GM18951 (cell line): ENCODE results near the gene SCAPER.
"Not testable (repeated sequence)": the region's sequence is repeated elsewhere in the genome, so short reads cannot be mapped to it uniquely, and the experiment has no call there.

Experiments used
- POLR2A ChIP-seq: IDR thresholded peaks from 4 replicates; pipeline ENCODE4 v1.6.1; 2011; ENCODE audit warnings: mild to moderate bottlenecking; ENCODE audit not compliant: insufficient read length, insufficient read depth; ENCODE audit errors: extremely low read depth
- in situ Hi-C: fragments of 300-500 bp; cut with MboI; formaldehyde crosslinking; loops from one replicate; pipeline ENCODE4 v1.12.0; 2022; ENCODE audit warnings: low sequenced_read_pairs, mixed read lengths, inconsistent platforms; ENCODE audit not compliant: unreplicated experiment

Gene SCAPER

GRCh38 chr15:76460347-76460746, 444.8 kb downstream of the SCAPER start:
- no peak for TF ChIP-seq POLR2A
- in situ Hi-C loops: no loop called here

DNA sequence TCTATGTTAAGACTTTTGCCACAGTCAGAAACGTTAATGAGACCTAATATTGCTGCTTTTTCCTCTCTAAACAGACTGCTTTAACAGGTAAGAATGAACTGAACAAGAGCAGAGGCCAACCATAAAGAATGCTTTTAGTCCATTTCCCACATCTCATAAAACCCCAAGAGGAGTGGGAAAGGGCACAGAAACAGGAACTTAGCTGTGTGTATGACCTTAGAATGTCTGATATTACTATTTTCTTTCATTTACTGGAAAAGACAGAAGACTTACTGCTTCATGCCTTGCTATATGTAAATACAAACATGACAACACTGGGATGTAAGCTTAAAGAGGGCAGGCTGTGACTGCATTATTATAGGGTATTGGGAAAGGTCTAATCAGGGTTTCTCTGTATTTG, 453.6 kb downstream of the SCAPER start:
- no peak for TF ChIP-seq POLR2A
- in situ Hi-C loops: no loop called here

GRCh38 chr15:76449455-76449854, 455.7 kb downstream of the SCAPER start:
- in situ Hi-C loops: no loop called here
- TF ChIP-seq POLR2A: no peak

DNA sequence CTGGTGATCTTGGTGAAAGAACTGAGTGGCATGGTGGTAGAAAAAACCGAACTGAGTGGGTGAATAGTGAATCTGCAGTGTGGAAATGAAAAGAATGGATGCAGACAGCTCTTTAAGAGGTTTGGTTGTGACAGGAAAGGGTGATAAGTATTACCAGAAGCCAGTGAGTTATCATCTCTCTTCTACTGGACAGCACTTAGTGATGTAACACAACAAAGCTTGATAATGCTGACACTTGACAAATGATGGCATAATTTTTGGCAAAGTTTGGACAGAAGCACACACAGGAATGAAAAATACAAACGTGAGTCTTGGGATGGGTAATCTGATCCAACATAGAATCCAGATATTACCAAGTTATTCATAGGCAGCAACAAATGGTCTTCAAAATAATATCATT, 456.4 kb downstream of the SCAPER start:
- in situ Hi-C loops: no loop called here
- TF ChIP-seq POLR2A: no peak

DNA sequence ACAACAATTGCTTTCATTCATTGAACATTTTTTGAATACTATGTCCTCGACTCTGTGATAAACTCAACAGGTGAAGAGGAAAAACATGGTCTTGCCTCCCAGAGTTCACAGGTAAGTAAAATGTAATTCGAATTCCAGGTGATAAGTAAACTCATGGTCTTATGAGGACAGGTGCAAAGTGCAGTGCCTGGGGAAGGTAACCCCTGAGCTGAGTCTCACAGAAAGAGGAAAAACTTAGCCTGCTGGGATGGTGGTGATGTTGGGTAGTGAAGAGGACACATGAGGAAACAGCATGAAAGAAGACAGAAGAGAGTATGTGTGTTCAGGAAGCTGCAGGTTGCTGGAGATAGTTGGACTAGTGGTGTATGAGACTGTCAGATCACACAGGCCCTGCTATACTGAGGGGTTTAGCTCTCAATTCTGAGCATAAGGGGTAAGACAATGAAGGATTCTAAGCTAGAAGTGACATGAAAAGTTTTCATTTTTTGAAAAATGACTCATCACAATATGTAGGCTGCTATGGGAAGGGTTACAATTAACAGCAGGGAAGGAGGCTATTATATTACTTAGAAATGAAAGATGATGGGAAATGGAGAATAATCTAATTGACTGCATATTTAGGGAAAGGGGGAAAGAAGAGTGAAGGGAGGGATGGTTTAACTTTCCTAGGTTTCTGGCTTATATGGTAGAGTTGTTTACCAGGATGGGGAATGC, 457.3 kb downstream of the SCAPER start:
- no peak for TF ChIP-seq POLR2A
- in situ Hi-C loops: no loop called here

DNA sequence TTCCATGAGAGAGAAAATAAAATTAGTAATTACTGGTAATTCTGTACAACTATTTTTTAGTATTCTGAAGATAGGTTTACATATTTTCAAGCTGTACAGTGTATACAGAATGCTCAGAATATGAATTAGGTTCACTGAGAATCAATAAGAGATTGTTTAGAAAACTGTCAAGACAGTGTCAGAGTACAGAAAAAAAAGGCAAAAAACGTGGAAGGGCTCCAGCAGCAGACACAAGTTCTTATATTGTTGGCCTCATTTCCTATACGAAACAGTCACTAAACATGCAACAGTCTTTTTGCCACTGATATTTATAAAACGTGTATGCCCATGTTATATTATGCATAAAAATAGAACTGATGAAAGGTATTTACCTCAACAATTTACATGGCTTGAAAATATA, 464.7 kb downstream of the SCAPER start:
- TF ChIP-seq POLR2A: no peak
- in situ Hi-C loops: no loop called here

- in situ Hi-C loops: no loop called here
- TF ChIP-seq POLR2A: no peak
Observed at GRCh38 chr15:76439542-76439941, 465.6 kb downstream of the SCAPER start.

DNA sequence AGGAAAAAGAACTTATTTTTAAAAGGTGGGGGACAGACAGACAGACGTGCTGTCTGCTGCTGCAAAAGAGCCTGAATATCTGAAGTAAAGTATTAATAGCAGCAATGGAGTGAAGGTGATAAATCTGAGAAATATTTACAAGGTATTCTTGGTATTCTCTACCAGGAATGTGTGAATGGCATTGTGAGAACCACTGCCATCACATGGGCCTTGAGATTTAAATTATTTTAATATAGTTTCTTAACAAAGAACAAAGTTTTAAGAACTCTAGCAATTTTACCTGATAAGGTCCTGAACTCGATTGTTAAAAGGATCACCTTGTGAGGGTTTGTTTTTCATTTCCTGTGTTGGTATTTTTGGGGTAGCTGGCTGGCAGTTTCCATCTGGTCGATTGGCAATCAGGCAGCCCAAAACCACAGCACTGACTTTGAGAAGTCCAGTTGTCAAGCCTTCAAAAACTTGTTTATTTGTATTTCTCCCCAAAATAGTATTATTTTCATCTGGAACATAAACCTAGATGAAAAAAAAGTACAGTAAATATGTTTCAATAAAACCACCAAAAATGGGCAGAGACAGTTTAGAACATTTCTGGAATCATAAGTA, 471.2 kb downstream of the SCAPER start:
- in situ Hi-C loops: no loop called here
- no peak for TF ChIP-seq POLR2A

- in situ Hi-C loops: not testable (repeated sequence)
Observed at GRCh38 chr15:76433036-76433435, 472.1 kb downstream of the SCAPER start.

- in situ Hi-C loops: no loop called here
Observed at GRCh38 chr15:76432604-76433003, 472.5 kb downstream of the SCAPER start.

DNA sequence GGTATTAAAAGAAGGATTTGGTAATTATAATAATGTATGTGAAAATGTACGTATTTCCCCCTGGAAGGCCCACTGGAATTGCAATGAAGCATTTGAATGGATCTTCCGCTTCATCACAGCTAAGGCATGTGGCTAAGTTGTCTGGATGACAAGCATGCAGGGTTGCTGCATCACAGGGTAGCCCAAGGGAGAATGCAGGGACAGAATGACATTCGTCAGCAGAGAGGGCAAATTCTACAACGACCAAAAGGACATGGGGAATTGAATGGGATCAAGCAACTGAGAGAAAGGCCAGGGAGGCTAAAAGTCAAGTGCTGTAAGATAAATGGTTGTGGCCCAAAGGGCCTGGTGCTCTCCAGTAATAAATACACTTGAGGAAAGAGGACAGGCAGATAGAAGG, 473.2 kb downstream of the SCAPER start:
- in situ Hi-C loops: no loop called here
- TF ChIP-seq POLR2A: no peak

More at GRCh38 chr15:76432604-76433003, 472.5 kb downstream of the SCAPER start:
- TF ChIP-seq POLR2A: no peak

DNA sequence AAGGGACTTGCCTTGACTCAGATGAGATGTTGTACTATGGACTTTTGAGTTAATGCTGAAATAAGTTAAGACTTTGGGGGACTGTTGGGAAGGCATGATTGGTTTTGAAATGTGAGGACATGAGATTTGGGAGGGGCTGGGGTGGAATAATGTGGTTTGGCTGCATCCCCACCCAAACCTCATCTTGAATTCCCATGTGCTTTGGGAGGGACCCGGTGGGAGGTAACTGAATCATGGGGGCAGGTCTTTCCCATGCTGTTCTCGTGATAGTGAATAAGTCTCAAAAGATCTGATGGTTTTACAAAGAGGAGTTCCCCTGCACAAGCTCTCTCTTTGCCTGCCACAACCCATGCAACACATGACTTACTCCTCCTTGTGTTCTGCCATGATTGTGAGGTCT, 474.4 kb downstream of the SCAPER start:
- in situ Hi-C loops: not testable (repeated sequence)

DNA sequence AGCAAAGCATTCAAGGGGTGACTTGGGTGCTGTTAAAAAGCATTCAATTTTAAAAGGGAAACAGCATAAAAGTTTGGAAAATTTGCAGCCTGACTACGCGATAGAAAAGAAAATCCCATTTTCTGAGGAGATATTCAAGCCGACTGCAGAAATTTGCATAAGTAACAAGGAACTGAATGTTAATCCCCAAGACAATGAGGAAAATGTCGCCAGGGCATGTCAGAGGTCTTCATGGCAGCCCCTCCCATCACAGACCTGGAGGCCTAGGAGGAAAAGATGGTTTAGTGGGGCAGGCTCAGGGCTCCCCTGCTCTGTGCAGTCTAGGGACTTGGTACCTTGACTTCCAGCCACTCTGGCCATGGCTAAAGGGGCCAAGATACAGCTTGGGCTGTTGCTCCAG, 475.5 kb downstream of the SCAPER start:
- in situ Hi-C loops: no loop called here
- TF ChIP-seq POLR2A: no peak

DNA sequence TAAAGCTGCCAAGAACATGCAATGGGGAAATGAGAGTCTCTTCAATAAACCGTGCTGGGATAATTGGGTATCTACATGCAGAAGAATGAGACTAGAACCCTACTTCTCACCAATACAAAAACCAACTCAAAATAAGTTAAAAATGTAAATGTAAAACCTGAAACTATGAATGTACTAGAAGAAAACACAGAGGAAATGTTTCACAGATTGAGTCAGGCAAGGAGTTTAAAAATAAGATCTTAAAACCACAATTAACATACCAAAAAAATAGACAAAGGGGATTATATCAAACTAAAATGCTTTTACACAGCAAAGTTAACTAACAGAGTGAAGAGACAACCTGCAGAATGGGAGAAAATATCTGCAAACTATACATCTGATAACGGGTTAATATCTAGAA, 478.2 kb downstream of the SCAPER start:
- no peak for TF ChIP-seq POLR2A
- in situ Hi-C loops: no loop called here

- in situ Hi-C loops: no loop called here
- no peak for TF ChIP-seq POLR2A
Observed at GRCh38 chr15:76418352-76419140, 486.6 kb downstream of the SCAPER start.
